Measurements from ENCODE around the gene GPAT2. TPM values are rescaled to one million over a fixed set of nuclear protein-coding genes. Genes with fewer than 3 reads are reported as not detected.
"Not testable (repeated sequence)": the region's sequence is repeated elsewhere in the genome, so short reads cannot be mapped to it uniquely, and the experiment has no call there.

Gene GPAT2
- total and polyA plus RNA-seq, 2 of the 8 experiments (the other 6 are each of a cell fraction or from before 2014, with no cell fraction given), result 0.26 to 0.63 TPM

DNA sequence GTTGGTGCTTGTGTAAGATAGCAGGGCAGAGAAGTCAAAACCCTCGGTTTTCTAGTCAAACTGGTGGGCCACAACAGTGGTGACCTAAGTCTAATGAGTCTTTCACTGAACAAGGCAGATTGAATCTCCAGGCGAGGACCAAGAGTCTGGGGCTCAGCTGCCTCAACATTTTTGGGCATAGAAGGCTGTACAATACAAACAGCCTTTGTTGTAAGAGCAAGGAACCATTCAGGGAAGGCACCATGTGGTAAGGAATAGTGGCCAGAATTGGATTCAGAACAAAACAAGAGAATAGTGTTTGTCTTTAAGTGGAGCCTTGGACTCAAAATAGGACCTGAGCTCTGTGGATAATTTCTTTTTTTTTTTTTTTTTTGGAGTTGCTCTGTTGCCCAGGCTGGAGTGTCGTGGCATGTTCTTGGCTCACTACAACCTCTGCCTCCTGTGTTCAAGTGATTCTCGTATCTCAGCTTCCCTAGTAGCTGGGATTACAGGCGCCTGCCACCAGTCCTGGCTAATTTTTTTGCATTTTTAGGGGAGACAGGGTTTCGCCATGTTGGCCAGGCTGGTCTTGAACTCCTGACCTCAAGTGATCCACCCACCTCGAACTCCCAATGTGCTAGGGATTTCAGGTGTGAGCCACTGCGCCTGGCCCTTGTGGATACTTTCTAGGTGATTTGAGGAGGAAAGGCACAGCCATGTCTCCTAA lies 22.5 kb downstream of the GPAT2 start:
- DNase-seq (ENCODE audit: low read depth in 1 of 2, low spot score in 2 of 2); H3K4me2 ChIP-seq (ENCODE audit: insufficient read depth in 1 of 2, low read depth in 2 of 2, low read length in 2 of 2); H3K4ac ChIP-seq (replicated peaks; ENCODE audit: insufficient read length, low read depth, low read length); H3K27me3 ChIP-seq (replicated peaks in 1 of 4; ENCODE audit: control insufficient read depth in 3 of 4, extremely low read depth in 1 of 4, insufficient read depth in 3 of 4, low read length in 3 of 4); H4K91ac ChIP-seq (replicated peaks; ENCODE audit: insufficient read length, low read length); H3K4me1 ChIP-seq (replicated peaks in 1 of 4; ENCODE audit: control insufficient read depth in 3 of 4, insufficient read depth in 4 of 4, low read length in 3 of 4); H2AFZ ChIP-seq (ENCODE audit: low read length); H3K18ac ChIP-seq (ENCODE audit: extremely low read depth, low read length); H3K56ac ChIP-seq (replicated peaks; ENCODE audit: insufficient read length, low read depth, low read length); H2BK15ac ChIP-seq (ENCODE audit: low read length); H3K23me2 ChIP-seq (ENCODE audit: low read depth, low read length); H2BK120ac ChIP-seq (replicated peaks; ENCODE audit: low read depth, low read length); H3K4me3 ChIP-seq (ENCODE audit: extremely low read depth in 1 of 4, insufficient read depth in 2 of 4, low read depth in 3 of 4, low read length in 4 of 4); H3K27ac ChIP-seq (ENCODE audit: low read depth, low read length); H4K8ac ChIP-seq (ENCODE audit: extremely low read depth, insufficient read depth, low read length); H3K79me2 ChIP-seq (ENCODE audit: control insufficient read depth in 1 of 2, insufficient read depth in 2 of 2, low read length in 2 of 2); H3K9me3 ChIP-seq (ENCODE audit: insufficient read depth in 2 of 2, low read depth in 1 of 2, low read length in 1 of 2); POLR2A ChIA-PET (ENCODE audit: partially characterized antibody); H3K23ac ChIP-seq (ENCODE audit: insufficient read length); H3K79me1 ChIP-seq (ENCODE audit: low read depth, low read length); H3K36me3 ChIP-seq (ENCODE audit: control insufficient read depth in 2 of 4, insufficient read depth in 4 of 4, low read length in 3 of 4); H2BK5ac ChIP-seq (ENCODE audit: low read depth, low read length); H3K14ac ChIP-seq (ENCODE audit: insufficient read length); H4K20me1 ChIP-seq (replicated peaks in 1 of 2; ENCODE audit: control insufficient read depth in 1 of 2, insufficient read depth in 2 of 2, low read length in 2 of 2); H4K5ac ChIP-seq (ENCODE audit: insufficient read length, low read depth, low read length); H2BK20ac ChIP-seq (ENCODE audit: low read length); H3K9ac ChIP-seq (replicated peaks in 1 of 4; ENCODE audit: extremely low read depth in 1 of 4, low read depth in 3 of 4, low read length in 3 of 4); H2BK12ac ChIP-seq (ENCODE audit: low read depth, low read length); FAIRE-seq: not testable (repeated sequence)
- H2AK5ac ChIP-seq (ENCODE audit: low read depth, low read length), result 0 out of 2 replicates have a peak overlapping the region, but pooled peaks have one; percentile 39
- CTCF ChIA-PET (ENCODE audit: partially characterized antibody), result interaction anchor here (0.7 to 2.1 kb wide), 6 partner anchors 10 to 187 kb away, joined by 3 to 8 read pairs (median 3); partner anchors contain the start of gene ASTL
- 89% methylated on average over 8 of the region's 8 CpGs; no CpG with 5 or more reads in 1 of the 2 experiments for WGBS, 2 experiments (ENCODE audit: extremely low coverage in 1 of 2, insufficient coverage in 1 of 2, insufficient read length in 1 of 2, insufficient replicate concordance in 2 of 2, low coverage in 1 of 2, low lambda C conversion rate in 2 of 2, missing lambda C conversion rate in 1 of 2)
